Fibroblast of the conjunctiva (primary cell): Measurements from ENCODE around the gene PLCH1.
A peak's percentile ranks its signal among the peaks of the same experiment; 100 is the strongest.

Source experiments
- DNase-seq: peaks from one replicate; pipeline ENCODE4 v3.0.0-alpha.2; 2010; ENCODE audit warnings: low read depth

The PLCH1 gene

DNA sequence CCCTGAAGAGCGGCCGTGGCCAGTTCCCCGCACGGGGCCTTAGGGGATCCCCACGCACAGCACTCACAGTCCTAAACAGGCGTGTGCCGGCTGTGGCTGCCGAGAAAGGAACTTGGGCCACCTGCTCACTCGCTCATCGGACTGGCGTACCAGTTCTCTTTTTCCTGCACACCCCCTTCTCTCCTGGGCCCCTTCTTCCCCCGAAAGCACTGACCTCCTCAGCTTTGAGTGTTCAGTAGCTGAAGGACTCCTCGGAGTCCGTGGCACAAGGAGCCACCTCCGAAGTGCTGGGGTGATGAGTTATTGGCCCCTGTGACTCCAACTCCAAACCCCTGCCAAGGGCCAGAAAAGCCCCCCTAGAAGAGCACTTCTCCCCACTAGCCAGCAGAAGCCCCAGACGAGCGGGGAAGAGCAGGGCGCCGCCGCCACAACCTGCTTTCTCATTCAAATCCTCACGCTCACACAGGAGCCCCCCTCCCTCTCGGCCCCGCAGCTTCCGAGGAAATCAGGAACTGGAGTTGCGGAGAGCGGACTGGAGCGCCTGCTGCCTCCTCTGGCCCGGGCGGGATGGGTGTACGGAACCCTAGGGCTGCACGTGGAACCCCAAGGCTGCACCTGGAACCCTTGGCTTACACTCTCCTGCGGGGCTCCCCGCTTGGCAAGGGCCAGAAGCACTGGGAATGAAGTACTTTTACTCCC lies at the start of gene PLCH1:
Gene PLCH1, minus strand, starts transcription at position 446 of the 699 bp plus-strand sequence. CDS start 40,847 bp downstream, outside the sequence.
- DNase-seq, result peak; percentile 6

- DNase-seq, result no peak
These were observed 47.7 kb upstream of the PLCH1 start for GRCh38 chr3:155792532-155792931.

GRCh38 chr3:155791190-155791589 lies 46.3 kb upstream of the PLCH1 start:
- no peak for DNase-seq

- no peak for DNase-seq
These were observed 45.5 kb upstream of the PLCH1 start for GRCh38 chr3:155790272-155790925.

GRCh38 chr3:155785662-155786295 lies 40.9 kb upstream of the PLCH1 start:
- DNase-seq, result no peak

GRCh38 chr3:155782390-155782953 lies 37.6 kb upstream of the PLCH1 start:
- no peak for DNase-seq

GRCh38 chr3:155780291-155780690 lies 35.4 kb upstream of the PLCH1 start:
- DNase-seq, result no peak

DNA sequence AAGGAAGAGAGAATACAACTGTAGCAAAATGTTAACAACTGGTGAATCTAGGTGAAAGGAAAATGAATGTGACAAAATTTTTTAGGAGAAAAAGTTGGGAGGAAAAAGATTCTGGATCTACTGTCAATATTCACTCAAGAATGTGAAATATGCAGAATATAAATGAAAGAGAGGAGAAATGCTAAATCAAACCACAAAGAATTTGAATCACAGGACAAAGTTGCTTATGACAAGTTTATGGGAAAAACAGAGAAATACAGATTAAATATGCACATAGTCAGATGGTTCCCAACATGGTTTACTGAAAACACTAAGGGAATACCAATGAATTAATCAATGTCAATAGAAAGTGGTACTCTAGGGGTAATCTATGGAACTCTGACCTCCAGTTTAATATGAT lies 33.6 kb upstream of the PLCH1 start:
- DNase-seq, result no peak

DNA sequence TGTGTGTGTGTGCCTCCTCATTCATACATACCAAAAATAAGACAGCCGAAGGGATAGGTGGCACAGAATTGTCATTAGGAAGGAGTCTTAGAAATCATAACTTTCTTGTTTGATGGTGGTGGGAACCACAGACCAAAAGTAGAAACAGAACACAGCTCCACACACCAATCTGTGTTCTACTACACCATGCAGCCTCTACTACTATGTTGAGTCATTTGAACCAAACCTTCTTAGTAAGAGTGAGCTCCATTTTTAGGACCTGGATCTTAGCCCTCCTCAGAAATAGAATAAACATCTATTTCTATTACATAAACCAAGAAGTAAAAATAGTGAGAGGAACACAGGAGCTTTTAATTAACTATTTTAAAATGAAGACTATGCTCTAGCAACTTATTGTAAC lies 27.9 kb upstream of the PLCH1 start:
- DNase-seq, result no peak

GRCh38 chr3:155771126-155771525 lies 26.3 kb upstream of the PLCH1 start:
- DNase-seq, result no peak

DNA sequence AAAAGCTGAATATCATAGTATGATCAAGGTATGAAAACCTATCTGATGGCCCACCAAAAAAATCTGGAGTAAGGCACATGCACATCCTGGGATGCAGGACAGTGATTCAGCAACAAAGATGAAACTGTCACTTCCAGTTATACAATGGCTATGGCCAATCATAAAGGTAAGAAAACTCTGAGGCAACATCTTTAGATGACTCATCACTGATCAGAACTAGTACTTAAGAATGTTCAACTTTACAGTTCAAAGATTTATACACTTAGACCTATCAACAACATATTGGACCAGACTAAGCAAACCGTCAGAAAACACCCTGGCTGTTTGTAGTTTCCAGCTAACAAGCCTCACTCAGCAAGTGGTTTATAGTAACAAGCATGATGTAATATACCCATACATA lies 21.3 kb upstream of the PLCH1 start:
- no peak for DNase-seq

DNA sequence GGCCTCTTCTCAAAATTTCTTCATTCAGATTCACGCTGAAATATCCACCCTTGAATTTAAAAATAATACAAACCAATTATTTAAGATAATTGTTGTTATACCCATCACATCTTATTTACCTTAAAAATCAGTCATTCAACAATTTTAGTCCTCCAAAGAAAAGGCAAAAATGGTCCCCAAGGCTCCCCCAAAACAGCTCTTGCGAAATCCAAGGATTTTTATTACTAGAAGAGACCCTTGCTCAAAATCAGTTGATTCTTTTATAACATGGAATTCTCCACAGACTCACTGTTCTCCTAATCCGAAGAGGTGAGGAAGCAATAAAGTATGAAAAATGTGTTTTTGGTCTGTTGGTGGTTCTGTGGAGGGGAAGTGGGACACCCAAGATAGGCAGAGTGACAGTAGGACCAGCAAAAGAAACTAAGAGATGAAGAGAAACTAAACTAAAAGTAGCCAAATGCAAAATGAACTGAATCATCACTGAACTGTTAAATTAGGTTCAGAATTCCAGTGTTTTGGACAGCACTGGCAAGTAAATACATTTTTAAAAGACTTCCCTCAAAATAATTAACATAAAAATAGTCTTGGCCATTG lies 19.1 kb upstream of the PLCH1 start:
- no peak for DNase-seq

GRCh38 chr3:155760653-155761052 lies 15.8 kb upstream of the PLCH1 start:
- no peak for DNase-seq

DNA sequence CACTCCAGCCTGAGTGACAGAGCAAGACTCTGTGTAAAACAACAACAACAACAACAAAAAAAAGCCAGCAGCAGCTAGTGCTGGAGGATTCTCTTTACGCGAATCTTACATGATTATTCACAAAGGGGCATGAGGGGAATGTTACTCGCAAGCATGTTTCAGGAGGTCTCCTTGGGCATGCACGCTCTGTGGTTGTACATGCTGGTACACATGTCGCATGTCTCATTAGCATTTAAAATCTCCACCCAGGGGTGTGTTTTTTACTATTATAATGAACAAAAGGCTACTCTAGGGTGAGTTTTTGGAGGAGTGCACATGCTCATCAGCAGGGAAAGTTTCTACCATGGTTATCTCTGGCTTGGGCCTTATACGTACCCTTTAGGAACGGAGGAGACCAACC lies 12.7 kb upstream of the PLCH1 start:
- DNase-seq, result no peak

- DNase-seq, result peak; percentile 16
These were observed 8.3 kb upstream of the PLCH1 start for GRCh38 chr3:155753038-155753639.

- DNase-seq, result no peak
These were observed 3.9 kb upstream of the PLCH1 start for GRCh38 chr3:155748611-155749365.

DNA sequence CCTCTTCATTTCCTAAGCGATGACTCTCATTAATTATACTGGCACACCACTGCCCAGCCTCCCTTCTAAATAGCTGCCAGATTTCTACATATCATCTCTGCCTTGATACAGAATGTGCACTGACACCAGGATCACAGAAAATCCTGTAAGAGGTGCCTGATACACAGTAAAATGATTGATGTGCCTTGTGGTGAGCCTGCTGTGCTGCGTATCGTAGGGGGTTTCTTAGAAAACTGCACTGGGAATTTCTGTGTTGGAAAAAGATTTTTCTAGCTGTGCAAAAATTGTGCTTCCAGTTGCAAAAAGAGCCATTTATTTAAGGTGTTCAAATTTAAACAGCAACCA lies 3.0 kb upstream of the PLCH1 start:
- no peak for DNase-seq

DNA sequence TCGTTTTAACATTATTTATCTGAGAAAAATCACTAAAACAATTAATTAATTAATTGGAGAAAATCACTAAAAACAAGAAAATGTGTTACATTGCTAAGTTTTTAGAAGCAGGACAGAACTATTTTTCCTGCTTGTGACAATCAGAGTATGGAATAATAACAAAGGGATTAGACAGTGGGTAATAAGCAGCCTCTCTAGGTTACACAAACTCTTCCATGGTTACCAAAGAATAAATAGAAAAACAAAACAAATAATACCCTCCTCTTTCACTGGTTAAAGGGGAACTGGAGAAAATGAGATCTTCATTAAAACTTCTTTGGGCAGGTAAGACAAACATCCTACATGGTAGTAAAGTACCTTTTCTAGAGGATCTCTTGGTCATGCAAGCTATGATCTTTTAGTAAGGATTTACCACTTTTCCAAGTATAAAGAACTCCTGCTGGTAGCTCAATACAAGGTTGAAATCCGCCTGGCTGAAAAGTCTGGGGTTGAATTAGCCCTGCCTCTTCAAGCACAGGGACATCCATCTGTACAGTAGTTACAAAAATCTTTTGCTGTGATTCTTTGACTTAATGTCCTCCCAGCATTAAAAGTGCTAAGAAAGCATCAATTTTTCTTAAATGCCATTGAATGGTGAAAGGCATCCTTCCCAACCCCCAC lies 2.5 kb upstream of the PLCH1 start:
- no peak for DNase-seq

DNA sequence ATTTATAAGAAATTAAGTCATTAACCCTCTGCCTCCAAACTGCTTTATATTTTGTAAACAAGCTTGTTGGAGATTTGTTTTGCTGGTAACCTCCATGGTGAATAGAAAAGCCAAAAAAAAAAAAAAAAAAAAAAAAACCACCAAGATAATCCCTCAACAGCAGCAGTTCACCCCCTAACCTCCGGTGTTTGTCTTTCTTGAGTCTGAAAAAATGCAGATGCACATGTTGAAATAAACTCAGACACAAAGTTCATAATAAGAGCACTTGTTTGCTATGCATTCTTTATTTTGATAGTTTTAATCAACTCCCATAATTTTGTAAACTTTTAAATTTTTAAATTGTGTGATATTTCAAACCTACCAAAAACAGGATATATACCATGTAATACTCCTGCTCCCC lies 1.8 kb upstream of the PLCH1 start:
- DNase-seq, result no peak

- no peak for DNase-seq
These were observed 1.1 kb upstream of the PLCH1 start for GRCh38 chr3:155745795-155746550.
